ENCODE measurements around the gene SPACA9.

- TF ChIP-seq CTCF (IDR thresholded peaks at IDR 0.05 in 8 of 11, conservative IDR thresholded peaks at IDR 0.05 in 3 of 11): no peak
- no peak for TF ChIP-seq POLR2AphosphoS5 (IDR thresholded peaks at IDR 0.05)
Observed at GRCh38 chr9:132863096-132863495, 15.6 kb upstream of the SPACA9 start.
